Stimulated activated CD8-positive, alpha-beta memory T cell treated with anti-CD3 and anti-CD28 coated beads, Interleukin-7, amount 100 ng/mL, for 1 hour (primary cell): ENCODE results near the gene PIEZO1.

Experiments used
- DNase-seq, 2 donors: peaks; one replicate each; pipeline ENCODE4 v3.0.0-alpha.2; 2020; ENCODE audit warnings: low read depth in 2 of 2

Gene PIEZO1

GRCh38 chr16:88700636-88701482, 84.2 kb downstream of the PIEZO1 start:
- DNase-seq, result peak; percentile 91

- DNase-seq, result no peak
These were observed 84.7 kb downstream of the PIEZO1 start for GRCh38 chr16:88700322-88700635.

- DNase-seq, result no peak
These were observed 85.8 kb downstream of the PIEZO1 start for GRCh38 chr16:88699180-88699579.

GRCh38 chr16:88698646-88699045, 86.4 kb downstream of the PIEZO1 start:
- no peak for DNase-seq

- no peak for DNase-seq
These were observed 87.0 kb downstream of the PIEZO1 start for GRCh38 chr16:88697831-88698615.

GRCh38 chr16:88697116-88697830, 87.7 kb downstream of the PIEZO1 start:
- no peak for DNase-seq

- DNase-seq, result no peak
These were observed 88.6 kb downstream of the PIEZO1 start for GRCh38 chr16:88696441-88696840.

- no peak for DNase-seq
These were observed 89.3 kb downstream of the PIEZO1 start for GRCh38 chr16:88695753-88696152.

GRCh38 chr16:88695218-88695617, 89.8 kb downstream of the PIEZO1 start:
- DNase-seq, result no peak

GRCh38 chr16:88694221-88695087, 90.6 kb downstream of the PIEZO1 start:
- no peak for DNase-seq

GRCh38 chr16:88693420-88694177, 91.4 kb downstream of the PIEZO1 start:
- no peak for DNase-seq

- no peak for DNase-seq
These were observed 92.2 kb downstream of the PIEZO1 start for GRCh38 chr16:88692861-88693260.

GRCh38 chr16:88691924-88692560, 93.0 kb downstream of the PIEZO1 start:
- DNase-seq, result no peak

- DNase-seq, result no peak
These were observed 93.7 kb downstream of the PIEZO1 start for GRCh38 chr16:88691129-88691813.

GRCh38 chr16:88690341-88691128, 94.5 kb downstream of the PIEZO1 start:
- DNase-seq, result no peak

- no peak for DNase-seq
These were observed 96.8 kb downstream of the PIEZO1 start for GRCh38 chr16:88688013-88688778.

- DNase-seq, result no peak
These were observed 97.4 kb downstream of the PIEZO1 start for GRCh38 chr16:88687676-88688012.

- no peak for DNase-seq
These were observed 97.8 kb downstream of the PIEZO1 start for GRCh38 chr16:88687254-88687576.
